ENCODE data around the gene SAXO1.

GRCh38 chr9:18909140-18910018 lies 123.6 kb downstream of the SAXO1 start:
- no peak for TF ChIP-seq POLR2A (IDR thresholded peaks at IDR 0.05; ENCODE audit: low read depth, low read length)
- no peak for TF ChIP-seq POLR2AphosphoS5 (IDR thresholded peaks at IDR 0.05; ENCODE audit: low read depth, low read length)
- no peak for TF ChIP-seq SPI1 (IDR thresholded peaks at IDR 0.05; ENCODE audit: low read depth, low read length)
- TF ChIP-seq POU2F2 (IDR thresholded peaks at IDR 0.05; ENCODE audit: low read depth, low read length): no peak
- no peak for TF ChIP-seq TAF1 (IDR thresholded peaks at IDR 0.05; ENCODE audit: low read depth, low read length)
- no peak for TF ChIP-seq PAX5 (IDR thresholded peaks at IDR 0.05; ENCODE audit: insufficient read depth, low read length, severe bottlenecking)

All from GM12891 (cell line).